ENCODE measurements around the gene SLC35B2. TPM values are rescaled to one million over a fixed set of nuclear protein-coding genes. Genes with fewer than 3 reads are reported as not detected.

The SLC35B2 gene
- total RNA-seq, 1 donor from 2014 or later = 23.8 TPM

- Histone ChIP-seq H3K27ac (peak overlapping the region; percentile 93), H3K4me3 (peak overlapping the region; percentile 66), H3K36me3 (peaks cover 10% of the 10 kb centered on the region), H3K27me3 (ENCODE audit: low read depth) (no peaks in the 10 kb centered on the region), H3K9me3 (no peaks in the 10 kb centered on the region), H3K4me1 (peaks cover 43% of the 10 kb centered on the region)
- DNase-seq (peak; percentile 93), ATAC-seq (peak; percentile 95 to 97)
- intact Hi-C loops (cut with DNase I) = loop anchor here (10.0 kb wide), 1 partner anchor 62 kb away; no protein-coding TSS in a partner anchor
- no peak for TF ChIP-seq CTCF (IDR thresholded peaks at IDR 0.05)
Measured at GRCh38 chr6:44237021-44237812, 20.1 kb downstream of the SLC35B2 start.

GRCh38 chr6:44235891-44236516, 21.3 kb downstream of the SLC35B2 start:
- H3K27me3 ChIP-seq (ENCODE audit: low read depth) = no peaks in the 10 kb centered on the region
- H3K36me3 ChIP-seq = peaks cover 22% of the 10 kb centered on the region
- no peak overlapping the region for H3K4me3 ChIP-seq
- intact Hi-C loops (cut with DNase I) = loop anchor here (10.0 kb wide), 1 partner anchor 61 kb away; no protein-coding TSS in a partner anchor
- no peak for TF ChIP-seq CTCF (IDR thresholded peaks at IDR 0.05)
- DNase-seq = peak; percentile 31
- H3K4me1 ChIP-seq = peaks cover 43% of the 10 kb centered on the region
- no peaks in the 10 kb centered on the region for H3K9me3 ChIP-seq
- no peak for ATAC-seq
- no peak overlapping the region for H3K27ac ChIP-seq

GRCh38 chr6:44235269-44235668, 22.1 kb downstream of the SLC35B2 start:
- DNase-seq (no peak), ATAC-seq (no peak)
- H3K27ac ChIP-seq = peak overlapping the region; percentile 53
- H3K36me3 ChIP-seq = peaks cover 29% of the 10 kb centered on the region
- no peaks in the 10 kb centered on the region for H3K9me3 ChIP-seq
- no peak for TF ChIP-seq CTCF (IDR thresholded peaks at IDR 0.05)
- H3K4me3 ChIP-seq = no peak overlapping the region
- peaks cover 43% of the 10 kb centered on the region for H3K4me1 ChIP-seq
- H3K27me3 ChIP-seq (ENCODE audit: low read depth) = no peaks in the 10 kb centered on the region
- intact Hi-C loops (cut with DNase I) = loop anchor here (10.0 kb wide), 1 partner anchor 60 kb away; no protein-coding TSS in a partner anchor

GRCh38 chr6:44234101-44235025, 23.0 kb downstream of the SLC35B2 start:
- intact Hi-C loops (cut with DNase I) = loop anchor here (10.0 kb wide), 1 partner anchor 60 kb away; no protein-coding TSS in a partner anchor
- H3K9me3 ChIP-seq = no peaks in the 10 kb centered on the region
- ATAC-seq (peak; percentile 43 to 56), DNase-seq (peak; percentile 61)
- H3K4me3 ChIP-seq = no peak overlapping the region
- H3K4me1 ChIP-seq = peaks cover 43% of the 10 kb centered on the region
- H3K36me3 ChIP-seq = peaks cover 38% of the 10 kb centered on the region
- peak overlapping the region; percentile 53 for H3K27ac ChIP-seq
- no peaks in the 10 kb centered on the region for H3K27me3 ChIP-seq (ENCODE audit: low read depth)
- TF ChIP-seq CTCF (IDR thresholded peaks at IDR 0.05) = peak; percentile 66

- H3K4me3 ChIP-seq = no peak overlapping the region
- no peak for TF ChIP-seq CTCF (IDR thresholded peaks at IDR 0.05)
- H3K27me3 ChIP-seq (ENCODE audit: low read depth) = no peaks in the 10 kb centered on the region
- peaks cover 39% of the 10 kb centered on the region for H3K36me3 ChIP-seq
- peak; percentile 38 for DNase-seq
- intact Hi-C loops (cut with DNase I) = loop anchor here (10.0 kb wide), 1 partner anchor 59 kb away; no protein-coding TSS in a partner anchor
- H3K9me3 ChIP-seq = no peaks in the 10 kb centered on the region
- H3K4me1 ChIP-seq = peaks cover 43% of the 10 kb centered on the region
- no peak for ATAC-seq
- H3K27ac ChIP-seq = peak overlapping the region; percentile 53
Measured at GRCh38 chr6:44233567-44234100, 23.7 kb downstream of the SLC35B2 start.
